GM18508 (cell line): ENCODE data around the gene OTUD5.

ENCODE experiments used
- ATAC-seq: cut with Tn5 transposase; IDR thresholded peaks from one replicate; pipeline ENCODE4 v1.9.1; 2021; ENCODE audit warnings: moderate number of reproducible peaks; ENCODE audit not compliant: insufficient read depth, unreplicated experiment

Gene OTUD5

DNA sequence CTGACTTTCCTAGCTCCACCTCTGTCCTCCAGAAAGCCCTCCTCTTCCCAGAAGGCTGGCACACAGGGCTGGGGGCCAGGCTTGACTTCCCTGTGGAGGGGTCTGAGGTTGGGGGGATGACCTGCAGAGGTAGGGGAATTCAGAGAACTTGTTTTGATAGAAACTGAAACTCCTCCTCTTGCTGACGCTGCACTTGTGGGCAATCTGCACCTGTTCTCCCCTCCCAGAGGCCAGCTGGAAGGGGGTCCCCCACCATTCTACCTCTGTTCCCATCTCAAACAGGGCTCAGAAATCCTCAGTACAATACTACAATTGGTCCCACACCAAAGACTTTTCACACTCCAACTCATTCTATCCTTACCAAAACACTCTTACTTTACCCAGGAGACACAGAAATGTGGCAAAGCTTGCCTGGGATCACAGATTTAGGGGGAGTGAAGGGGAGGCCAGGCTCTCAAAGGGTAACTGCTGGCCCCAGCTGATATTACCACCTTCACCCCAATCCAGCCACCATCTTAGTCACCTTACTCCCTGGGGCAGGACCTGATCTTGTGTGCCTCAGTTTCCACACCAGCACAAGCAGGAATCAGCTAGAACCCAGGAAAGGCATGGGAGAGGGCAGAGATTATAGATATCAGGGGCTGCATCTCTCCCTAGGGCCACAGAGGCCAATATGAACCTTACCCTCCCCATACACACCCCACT is 18.5 kb downstream of the OTUD5 start:
- ATAC-seq: peak; percentile 41

DNA sequence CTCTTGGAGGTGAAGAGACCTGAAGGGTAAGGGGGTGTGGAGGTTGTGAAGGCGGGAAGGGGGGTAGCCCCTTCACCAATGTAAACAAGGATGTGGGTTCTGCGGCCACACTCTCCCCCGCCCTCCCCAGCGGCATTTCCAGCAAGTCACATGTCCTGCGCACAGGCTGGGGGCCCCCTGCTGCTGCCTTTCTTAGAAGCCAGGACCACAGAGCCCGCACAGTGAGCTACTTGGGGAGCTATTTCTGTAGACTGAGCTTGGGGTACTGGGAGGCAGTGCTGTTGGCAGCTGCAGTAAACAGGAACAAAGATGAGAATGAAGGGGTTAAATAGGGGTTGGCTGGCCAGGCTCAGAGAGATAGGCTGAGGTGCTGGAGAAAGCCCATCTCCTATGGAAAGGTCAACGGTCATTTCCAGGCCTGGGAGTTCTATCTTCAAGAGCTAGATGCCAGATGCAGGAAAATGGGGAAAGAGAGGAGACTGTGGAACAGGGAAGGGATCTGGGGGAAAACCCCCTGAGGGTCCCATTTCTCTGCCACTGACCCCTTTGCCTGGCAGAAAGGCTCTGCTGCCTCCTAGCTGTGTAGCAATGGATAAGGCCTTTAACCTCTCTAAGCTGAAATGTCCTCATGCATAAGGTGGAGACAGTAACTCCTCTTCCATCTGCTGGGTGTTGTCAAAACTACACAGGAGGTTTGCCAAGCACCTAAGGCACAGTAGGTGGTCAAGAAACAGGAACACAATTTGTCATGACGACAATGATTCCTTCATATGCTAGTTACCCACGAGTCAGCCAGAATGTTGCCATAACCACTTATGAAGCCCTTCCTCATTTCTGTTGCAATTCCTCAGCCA is 20.1 kb downstream of the OTUD5 start:
- peak; percentile 33 for ATAC-seq

DNA sequence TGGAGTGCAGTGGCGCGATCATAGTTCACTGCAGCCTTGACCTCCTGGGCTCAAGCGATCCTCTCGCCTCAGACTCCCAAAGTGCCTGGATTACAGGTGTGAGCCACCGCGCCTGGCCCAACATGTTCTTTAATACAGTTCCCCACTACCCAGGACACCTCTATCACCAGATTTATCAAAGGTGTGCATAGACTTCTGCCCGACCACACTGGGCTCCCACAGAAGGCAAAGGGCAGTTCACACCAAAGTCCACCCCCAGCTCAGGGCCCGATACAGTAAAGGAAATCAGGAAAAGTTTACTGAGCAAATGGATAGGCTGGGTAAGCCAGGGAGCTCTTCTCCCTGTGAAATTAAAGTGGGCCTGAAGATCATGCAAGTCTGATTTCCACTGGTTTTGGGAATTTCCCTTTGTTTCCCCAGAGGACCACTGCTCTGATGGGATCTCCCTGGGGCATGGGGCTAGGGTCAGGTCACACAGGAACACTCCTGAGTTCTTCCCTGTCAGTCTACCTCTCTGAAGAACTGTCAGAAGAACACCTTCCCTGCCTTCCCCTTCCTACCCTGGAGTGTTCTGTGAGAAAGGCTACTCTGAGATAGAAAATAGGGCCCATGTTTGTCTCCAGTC is 20.9 kb downstream of the OTUD5 start:
- no peak for ATAC-seq

DNA sequence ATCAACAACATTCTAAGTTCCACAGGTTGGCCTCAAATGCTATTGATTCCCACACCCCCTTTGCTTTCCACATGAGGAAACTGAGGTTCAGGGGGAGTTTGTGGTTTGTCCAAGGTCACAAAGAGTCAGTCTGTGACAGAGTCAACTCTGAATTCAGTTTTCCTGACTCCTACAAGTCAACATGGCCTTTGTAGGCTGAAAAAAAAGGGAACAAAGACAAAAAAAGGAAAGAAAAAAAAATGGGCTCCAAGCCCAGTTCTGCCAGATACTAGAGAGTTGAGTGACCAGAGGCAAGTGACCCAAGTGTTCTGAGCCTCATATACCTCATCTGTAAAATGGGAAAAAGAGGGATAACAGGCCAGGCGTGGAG is 22.1 kb downstream of the OTUD5 start:
- no peak for ATAC-seq

DNA sequence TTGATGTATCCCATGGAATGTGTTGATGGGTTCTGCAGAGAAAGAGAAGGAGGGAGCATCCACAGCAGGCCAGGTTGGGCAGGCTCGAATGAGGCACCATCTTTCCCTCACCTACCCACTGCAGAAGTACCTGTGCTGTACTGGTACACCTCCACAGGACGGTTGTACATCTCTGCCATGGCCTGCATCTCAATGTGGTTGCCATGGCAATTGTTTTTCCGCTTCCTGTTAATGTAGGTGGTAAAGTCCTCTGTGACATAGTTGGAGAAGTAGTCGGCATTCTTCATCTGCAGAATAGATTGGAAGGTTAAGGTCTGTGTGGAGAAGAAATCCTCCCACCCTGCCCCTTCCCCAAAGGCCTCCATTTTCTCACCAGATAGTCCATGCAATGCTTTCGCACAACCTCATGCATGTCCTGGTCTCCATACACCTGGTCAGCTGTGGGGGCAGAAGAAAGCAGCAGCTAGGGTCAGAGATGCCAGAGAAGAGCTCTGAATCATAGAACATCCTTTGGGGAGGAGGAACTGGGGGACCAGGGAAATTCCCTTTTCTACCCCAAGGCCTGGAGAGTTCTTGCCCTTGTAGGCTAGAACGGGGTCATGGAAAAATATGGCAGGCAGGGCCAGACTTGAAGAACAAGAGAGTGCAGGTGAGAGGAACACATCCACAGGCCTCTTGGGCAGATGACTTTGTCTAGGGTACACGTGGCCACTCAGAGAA is 22.7 kb downstream of the OTUD5 start:
- no peak for ATAC-seq

DNA sequence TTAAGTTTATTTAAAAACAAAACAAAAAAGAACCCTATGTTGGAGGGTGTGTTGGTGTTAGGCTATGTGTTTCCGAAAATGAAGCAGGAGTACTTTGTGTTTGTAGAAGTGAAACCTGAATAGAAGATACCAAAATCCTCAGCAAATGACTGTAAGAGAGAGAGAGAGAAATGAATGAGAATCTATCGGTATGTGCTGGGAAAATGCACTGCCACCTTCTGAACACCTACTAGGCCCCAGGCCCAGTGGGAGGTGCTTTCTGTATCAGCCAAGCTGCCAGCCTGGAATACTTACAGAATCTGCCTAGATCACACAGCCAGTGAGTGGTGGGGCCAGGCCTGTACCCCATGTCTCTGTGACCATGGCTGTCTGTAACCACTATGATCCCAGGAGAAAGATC is 23.6 kb downstream of the OTUD5 start:
- no peak for ATAC-seq

DNA sequence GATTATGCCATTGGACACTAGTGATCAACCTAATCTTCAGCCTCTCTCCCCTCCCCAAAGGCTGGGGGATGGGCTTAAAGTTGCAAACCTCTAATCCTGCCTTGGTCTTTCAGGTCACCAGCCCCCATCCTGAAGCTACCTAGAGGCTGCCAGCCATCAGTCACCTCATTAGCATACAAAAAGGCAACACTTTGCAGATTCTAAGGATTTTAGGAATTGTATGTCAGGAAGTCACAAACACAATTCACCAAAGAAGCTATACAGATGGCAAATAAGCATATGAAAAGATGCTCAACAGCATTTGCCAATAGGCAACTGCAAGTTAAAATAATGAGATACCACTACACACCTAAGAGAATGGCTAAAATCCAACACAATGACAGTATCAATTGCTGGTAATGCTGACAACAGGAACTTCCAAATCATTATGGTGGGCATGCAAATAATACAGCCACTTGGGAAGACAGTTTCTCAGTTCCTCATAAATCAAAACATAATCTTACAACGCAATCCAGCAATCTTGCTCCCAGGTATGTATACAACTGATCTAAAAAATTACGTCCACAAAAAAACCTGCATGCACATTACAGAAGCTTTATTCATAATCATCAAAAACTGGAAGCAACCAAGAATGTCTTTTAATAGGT is 29.5 kb downstream of the OTUD5 start:
- ATAC-seq: no peak

DNA sequence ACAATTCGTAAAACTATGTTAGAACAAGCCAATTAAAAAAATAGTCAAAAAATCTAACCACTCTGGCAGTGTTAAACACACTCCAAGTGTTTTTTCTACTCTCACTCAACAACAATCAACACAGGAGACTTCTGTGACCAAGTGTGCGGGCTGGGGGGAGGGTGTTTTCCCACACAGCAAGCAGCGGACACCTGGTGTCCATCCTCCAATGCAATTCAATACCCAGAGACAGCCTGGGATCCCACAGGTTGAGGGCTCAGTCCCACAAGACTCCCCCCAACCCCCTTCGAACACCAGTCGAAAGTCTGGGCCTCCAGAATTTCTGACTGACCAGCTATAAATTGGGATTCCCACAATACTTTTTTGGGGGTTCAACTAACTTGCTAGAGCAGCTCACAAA is 30.3 kb downstream of the OTUD5 start:
- no peak for ATAC-seq

DNA sequence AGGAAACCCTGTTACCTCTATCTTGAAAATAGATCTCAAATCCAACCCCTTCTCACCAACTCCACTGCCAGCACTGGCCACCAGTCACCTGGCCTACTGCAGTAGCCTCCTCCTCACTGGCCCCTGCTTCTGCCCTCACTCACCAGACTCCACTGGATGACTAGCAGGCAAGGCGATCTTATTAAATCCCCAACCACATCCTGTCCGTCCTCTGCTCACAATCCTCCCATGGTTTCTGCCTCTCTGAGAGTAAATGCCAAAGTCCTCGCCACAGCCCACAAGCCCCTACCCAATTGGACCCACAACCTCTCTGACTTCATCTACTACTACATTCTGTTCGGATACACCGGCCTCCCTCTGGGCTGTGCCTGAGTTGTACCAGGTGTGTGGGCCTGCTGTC is 33.1 kb downstream of the OTUD5 start:
- no peak for ATAC-seq

DNA sequence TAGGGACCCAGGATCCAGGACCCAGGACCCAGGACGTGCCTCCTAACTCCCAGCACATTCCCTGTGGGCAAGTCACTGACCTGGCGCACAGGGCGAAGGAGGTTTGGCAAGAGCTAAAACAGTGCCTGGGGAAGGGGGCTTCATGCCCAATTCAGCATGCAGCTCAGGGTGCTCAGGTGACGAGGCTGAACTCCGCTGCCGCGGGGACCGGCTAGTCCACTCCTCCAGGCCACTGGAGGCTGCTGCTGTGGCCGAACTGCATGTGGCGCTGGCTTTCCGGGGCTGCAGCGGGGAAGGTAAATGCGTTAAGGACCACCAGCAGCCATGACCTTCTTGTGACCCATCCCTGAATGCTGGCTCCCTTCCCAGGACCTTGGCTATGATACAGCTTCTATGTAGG is 33.6 kb downstream of the OTUD5 start:
- no peak for ATAC-seq

DNA sequence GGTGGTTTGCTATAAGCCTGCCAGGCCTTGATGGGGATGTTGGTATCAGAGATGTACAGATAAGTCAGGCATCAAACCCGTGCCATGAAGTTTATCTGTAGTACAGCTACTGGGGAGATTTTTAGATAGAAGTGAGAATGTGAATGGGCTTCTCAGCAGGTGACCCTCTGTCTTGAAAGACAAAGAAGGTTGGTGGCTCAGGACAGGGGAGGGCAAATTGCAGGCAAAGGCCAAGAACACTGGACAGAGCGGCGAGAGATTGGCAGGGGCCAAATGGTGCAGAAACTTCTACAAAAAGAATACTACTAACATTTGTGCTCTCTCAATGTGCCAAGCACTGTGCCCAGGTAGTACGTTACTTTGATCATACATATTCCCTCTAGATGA is 36.7 kb downstream of the OTUD5 start:
- ATAC-seq: no peak

DNA sequence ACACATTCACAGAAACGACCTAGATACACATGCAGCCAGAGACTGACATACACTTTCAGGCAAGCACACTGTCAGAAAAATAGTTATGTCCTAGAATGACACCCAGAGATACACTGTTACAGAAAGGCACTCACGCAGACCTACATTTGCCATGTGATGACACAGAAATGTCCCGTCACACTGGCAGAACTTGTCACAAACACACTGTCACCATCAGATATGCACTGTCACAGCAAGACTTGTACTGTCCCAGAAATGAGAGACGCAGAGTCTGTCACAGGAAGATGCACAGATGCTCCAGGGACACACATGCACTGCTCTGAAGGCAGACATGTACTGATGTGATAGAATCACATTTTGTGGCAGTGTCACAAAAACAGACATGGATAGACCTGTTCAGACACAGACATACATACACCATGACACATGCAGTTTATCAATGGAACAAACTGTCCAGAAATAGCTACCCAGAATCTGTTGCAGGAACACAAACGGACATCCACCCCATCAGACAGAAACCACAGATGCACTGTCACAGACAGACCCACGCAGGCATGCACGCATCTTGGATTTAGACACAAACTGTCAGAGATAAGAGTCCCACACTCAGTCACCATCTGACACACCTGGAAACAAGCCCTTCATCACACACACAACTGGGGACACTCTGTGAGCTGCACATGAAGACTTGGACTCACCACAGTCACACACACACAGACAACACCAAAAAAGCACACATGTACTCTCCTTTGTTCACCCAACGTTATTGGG is 37.3 kb downstream of the OTUD5 start:
- no peak for ATAC-seq

DNA sequence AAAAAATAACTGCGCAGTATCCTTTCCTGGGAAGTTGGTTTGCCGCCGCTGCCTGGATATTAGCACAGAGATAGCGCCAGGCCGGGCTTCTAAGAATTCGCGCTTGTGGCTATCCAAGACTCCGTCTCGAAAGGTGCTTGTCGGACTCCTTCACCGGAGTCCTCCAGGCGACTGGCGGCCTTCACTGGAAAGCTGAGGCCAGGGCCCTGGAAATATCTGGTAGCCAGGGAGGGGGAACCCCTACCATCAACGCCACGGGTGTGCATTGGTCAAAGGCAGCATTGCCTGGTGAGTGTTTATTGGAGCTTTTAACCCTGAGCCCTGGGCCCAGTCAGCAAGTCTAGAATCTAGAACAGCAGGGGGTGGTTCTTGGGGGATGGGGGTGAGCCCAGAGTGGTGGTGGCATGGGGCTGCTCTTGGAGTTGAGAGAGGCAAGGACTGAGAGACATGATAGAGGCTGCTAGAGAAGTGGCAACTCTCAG is 38.0 kb downstream of the OTUD5 start:
- no peak for ATAC-seq

DNA sequence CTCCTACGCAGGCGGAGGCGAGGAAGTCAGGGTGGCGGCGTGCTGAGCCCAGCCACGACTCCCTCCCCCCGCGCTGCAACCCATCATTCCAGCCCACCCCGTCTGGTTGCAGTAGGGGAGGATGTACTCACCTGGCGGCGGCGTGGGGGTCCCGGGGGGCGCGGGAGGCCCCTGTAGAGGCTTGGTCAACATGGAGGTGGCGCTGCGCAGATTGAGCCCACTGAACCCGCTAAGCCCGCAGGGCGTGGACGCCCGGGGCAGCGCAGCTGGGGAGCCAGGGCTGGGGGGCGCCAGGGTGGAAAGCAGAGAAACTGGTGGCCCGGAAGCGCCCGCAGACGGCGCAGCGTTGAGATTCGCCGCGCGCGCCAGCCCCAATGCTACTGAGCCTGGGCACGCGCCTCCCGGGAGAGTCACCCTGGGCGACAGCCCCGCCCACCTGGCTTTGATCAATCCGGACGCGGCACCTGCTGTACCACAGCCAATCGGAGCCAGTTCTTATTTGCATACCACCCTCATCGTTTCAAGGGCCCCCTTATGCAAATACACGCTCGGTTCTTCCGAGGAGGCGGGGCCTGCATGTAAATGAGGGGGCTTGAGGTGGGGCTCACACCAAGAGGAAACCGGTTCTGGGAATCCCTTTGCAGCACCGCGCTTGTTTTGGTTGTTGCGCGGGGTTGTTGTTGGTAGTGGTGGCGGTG is 38.6 kb downstream of the OTUD5 start, which contains the start of gene PIM2:
TSS of gene PIM2 (minus strand) at position 382 of the 698 bp plus-strand sequence. CDS start at position 192, 190 bp downstream.
- ATAC-seq: peak; percentile 51

DNA sequence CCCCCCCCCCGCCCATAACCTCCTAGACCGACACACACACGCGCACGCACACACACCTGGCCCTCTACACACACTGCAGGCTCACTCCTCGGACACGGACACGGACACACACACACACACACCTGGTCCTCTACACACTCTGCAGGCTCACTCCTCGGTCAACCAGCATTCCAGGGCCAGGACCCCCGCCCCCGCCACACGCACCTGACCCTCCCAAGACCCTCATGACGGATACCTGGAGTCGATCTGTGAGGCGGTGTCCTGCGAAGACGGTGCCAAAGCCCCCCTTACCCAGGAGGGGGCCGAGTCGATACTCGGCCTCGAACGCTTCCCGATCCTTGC is 39.1 kb downstream of the OTUD5 start:
- ATAC-seq: no peak

DNA sequence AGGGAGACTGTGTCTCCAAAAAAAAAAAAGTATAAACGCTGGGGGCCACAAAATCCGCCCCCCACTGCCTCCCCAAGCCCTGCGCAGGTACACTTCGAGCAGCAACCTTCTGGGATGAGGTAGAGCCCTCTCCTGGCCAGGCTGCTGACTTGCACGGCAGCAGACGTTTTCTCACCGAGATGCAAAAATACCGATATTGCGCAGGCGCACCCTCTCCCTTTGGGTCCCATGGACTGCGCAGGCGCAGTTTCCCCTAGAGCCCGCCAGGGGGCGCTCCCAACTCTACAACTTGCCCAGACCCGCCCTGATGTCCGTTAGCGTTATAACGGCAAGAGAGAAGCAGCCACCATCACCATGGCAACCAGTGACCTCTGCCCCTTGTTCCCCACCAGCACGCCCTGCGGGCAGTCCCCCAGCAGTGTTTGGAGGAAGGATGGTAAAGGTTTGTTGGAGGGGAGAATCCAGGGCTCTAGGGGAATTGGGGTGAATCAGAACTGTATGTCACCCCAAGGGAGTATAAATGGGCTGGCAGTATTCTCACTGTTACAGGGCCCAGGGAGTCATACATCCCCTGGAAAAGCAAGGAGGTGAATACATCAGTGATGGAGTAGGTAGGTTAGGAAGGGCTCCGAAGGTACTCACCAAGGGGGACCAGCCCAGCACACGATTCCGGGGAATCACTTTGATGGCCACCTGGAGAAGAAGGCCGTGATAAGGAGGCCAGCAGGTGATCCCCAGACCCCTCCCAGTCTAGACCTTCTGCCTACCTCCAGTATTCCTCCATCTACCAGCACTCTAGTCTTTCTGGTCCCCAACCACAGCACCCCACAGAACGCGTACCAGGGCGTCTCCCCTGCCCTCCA is 40.0 kb downstream of the OTUD5 start:
- no peak for ATAC-seq

DNA sequence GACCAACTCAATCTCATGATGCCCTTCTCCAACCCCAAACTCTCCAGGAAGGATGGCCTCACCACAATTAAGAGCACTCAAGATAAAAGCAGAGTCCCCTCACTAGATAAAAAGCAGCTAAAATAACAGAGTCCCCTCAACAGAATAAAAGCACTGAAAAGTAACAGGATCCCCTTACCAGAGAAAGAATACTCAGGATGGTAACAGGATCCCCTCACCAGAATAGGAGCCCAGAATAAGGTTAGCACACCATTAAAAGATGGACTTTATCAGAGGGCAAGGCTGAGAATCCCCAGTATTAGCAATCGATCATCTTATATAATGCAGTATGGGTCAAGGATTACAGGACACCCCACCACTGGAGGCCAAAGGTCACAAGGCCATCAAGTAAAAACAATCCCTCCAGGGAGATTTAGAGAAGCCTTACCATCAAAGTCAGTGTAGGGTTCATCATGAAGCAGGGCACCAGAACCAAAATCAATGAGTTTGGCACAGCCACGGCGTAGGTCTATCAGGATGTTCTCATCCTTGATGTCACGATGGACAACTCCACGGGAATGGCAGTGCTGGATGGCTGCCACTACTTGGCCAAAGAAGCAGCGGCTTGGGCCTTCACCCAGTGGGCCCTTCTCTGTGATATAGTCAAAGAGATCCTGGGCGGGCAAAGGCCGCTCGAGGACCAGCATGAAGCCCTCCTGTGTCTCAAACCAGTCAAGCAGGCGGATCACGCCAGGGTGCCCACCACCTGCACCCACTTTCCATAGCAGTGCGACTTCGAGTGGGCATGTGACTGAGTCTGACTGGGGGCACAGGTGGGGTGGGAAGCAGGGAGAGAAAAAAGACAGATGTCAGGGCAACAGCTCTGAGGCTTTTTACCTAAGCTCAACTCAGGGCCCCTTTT is 42.6 kb downstream of the OTUD5 start:
- ATAC-seq: no peak
